Measurements from ENCODE around the gene ZNF780B. TPM values are rescaled to one million over a fixed set of nuclear protein-coding genes. Genes with fewer than 3 reads are reported as not detected.
A peak's percentile ranks its signal among the peaks of the same experiment; 100 is the strongest.

The ZNF780B gene
- 10 to 100 TPM; 11.2 to 13.6 TPM for total RNA-seq

DNA sequence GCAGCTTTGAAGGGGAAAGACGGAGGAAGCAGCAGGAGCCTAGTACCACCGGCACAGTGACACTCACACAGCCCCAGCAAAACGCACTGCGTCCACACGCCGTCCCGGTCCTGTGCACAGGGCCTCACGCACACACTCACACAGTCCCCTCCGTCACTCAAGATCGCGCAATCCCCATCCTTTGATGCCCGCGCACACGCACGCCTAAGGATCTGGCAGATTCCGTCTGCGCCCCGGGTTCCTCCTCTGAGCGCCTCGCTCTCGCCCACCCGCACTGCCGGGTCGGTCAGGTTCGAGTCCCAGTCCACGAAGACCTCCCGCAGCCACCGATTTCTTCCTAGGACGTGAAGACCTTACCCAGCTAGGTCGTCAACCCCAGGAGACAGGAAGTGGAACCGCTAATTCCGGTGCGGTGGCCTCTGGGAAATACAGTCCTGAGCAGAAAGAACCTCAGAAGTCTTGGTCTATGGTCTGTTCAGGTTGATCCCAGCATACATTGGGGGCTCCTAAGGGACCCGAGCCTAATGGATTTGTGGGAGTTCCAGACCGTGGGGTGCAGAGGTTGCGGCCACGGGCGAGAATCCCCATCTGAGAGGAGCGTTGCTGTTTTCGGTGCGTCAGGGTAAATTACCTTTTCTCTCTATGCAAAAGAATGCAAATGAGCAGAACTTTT is at the start of gene ZNF780B:
ZNF780B (minus strand) TSS at position 400 of the 673 bp plus-strand sequence. CDS start 5,899 bp downstream, outside the sequence.
- TF ChIP-seq, protein P1, sequence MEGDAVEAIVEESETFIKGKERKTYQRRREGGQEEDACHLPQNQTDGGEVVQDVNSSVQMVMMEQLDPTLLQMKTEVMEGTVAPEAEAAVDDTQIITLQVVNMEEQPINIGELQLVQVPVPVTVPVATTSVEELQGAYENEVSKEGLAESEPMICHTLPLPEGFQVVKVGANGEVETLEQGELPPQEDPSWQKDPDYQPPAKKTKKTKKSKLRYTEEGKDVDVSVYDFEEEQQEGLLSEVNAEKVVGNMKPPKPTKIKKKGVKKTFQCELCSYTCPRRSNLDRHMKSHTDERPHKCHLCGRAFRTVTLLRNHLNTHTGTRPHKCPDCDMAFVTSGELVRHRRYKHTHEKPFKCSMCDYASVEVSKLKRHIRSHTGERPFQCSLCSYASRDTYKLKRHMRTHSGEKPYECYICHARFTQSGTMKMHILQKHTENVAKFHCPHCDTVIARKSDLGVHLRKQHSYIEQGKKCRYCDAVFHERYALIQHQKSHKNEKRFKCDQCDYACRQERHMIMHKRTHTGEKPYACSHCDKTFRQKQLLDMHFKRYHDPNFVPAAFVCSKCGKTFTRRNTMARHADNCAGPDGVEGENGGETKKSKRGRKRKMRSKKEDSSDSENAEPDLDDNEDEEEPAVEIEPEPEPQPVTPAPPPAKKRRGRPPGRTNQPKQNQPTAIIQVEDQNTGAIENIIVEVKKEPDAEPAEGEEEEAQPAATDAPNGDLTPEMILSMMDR (IDR thresholded peaks at IDR 0.05) = no peak
- Histone ChIP-seq H3K27ac (peak within 1 kb of the TSS; percentile 68 to 78), H3K36me3 (no peaks in the 10 kb centered on the region), H3K9me3 (peaks cover 6 to 21% of the 10 kb centered on the region in 2 donors), H3K4me3 (peak within 1 kb of the TSS; percentile 73 to 76), H3K27me3 (no peaks in the 10 kb centered on the region), H3K4me1 (peaks cover 0 to 15% of the 10 kb centered on the region in 2 donors)
- peak; percentile 69 for DNase-seq (ENCODE audit: low spot score)

DNA sequence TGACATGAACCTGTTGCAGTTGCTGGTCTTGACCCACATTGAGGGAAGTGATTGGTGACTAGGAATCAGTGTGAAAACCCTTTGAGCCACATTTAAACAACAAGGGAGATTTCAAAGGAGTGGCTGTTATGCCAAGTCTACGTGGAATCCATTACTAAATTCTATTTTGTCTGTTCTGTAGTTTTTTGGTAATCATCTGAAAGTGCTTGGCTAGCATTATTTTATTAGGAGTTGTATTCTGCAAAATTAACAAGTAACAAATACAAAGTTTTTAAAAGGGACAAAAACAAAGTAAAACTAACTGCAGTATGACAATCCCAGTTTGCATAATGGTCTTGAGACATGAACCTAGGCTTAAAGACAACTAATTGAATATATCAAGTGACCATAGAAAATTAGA is 48.7 kb upstream of the ZNF780B start:
- no peaks in the 10 kb centered on the region for H3K9me3 ChIP-seq
- TF ChIP-seq, protein P1 (IDR thresholded peaks at IDR 0.05) = no peak
- no peak overlapping the region for H3K4me3 ChIP-seq
- no peaks in the 10 kb centered on the region for H3K27me3 ChIP-seq
- DNase-seq (ENCODE audit: low spot score) = no peak
- no peaks in the 10 kb centered on the region for H3K36me3 ChIP-seq
- H3K4me1 ChIP-seq = no peaks in the 10 kb centered on the region
- no peak overlapping the region for H3K27ac ChIP-seq

DNA sequence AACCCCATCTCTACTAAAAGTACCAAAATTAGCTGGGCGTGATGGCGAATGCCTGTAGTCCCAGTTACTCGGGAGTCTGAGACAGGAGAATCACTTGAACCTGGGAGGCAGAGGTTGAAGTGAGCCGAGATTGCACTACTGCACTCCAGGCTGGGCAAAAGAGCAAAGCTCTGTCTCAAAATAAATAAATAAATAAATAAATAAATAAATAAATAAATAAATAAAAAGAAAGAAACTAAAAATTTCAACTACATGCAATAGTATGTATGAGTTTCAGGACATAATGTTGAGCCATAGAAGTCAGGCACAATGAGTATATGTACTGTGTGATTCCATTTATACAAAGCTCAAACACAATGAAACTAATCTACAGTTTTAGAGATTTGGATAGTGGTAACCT is 47.6 kb upstream of the ZNF780B start:
- Histone ChIP-seq H3K27me3 (no peaks in the 10 kb centered on the region), H3K4me1 (no peaks in the 10 kb centered on the region), H3K27ac (no peak overlapping the region), H3K36me3 (no peaks in the 10 kb centered on the region), H3K9me3 (no peaks in the 10 kb centered on the region), H3K4me3 (no peak overlapping the region)
- DNase-seq (ENCODE audit: low spot score) = no peak
- TF ChIP-seq, protein P1 (IDR thresholded peaks at IDR 0.05) = no peak

DNA sequence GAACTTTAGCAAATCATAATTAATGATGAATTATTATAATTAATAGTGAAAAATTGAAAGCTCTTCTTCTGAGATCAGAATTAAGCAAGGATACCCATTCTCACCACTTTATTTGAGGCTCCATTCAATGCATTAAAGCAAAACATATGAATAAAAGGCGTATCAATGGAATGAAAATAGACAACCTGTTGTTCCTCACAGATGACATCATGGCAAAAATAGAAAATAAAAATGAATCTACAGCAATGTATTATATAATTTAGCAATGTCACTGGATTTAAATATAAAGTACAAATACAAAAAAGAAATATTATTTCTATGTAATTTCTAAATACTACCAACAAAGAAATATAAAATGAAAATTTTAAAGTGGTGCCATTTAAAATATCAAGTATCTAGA is 45.8 kb upstream of the ZNF780B start:
- no peaks in the 10 kb centered on the region for H3K36me3 ChIP-seq
- no peaks in the 10 kb centered on the region for H3K27me3 ChIP-seq
- no peak overlapping the region for H3K4me3 ChIP-seq
- H3K4me1 ChIP-seq = no peaks in the 10 kb centered on the region
- DNase-seq (ENCODE audit: low spot score) = no peak
- TF ChIP-seq, protein P1 (IDR thresholded peaks at IDR 0.05) = no peak
- H3K27ac ChIP-seq = no peak overlapping the region
- H3K9me3 ChIP-seq = no peaks in the 10 kb centered on the region

DNA sequence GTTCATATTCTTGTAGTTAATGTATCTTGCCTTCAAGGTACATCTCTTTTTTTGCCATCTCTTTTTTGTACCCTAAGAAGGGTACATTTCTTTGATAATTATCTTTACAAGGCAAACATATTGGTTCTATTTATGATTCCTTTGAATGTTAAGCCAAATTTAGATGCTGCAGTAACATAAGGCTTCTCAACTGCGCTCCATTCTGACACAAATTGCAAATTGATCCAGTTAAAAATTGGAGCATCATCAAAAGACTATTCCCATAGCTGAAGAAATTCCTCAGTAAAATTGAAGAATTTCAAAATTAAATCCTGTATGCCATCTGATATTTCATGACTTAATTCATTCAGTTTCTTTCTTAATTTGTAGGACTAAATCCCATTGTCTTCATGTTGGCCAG is 37.4 kb upstream of the ZNF780B start:
- no peaks in the 10 kb centered on the region for H3K36me3 ChIP-seq
- TF ChIP-seq, protein P1 (IDR thresholded peaks at IDR 0.05) = no peak
- DNase-seq (ENCODE audit: low spot score) = no peak
- no peak overlapping the region for H3K27ac ChIP-seq
- no peaks in the 10 kb centered on the region for H3K27me3 ChIP-seq
- no peaks in the 10 kb centered on the region for H3K9me3 ChIP-seq
- peaks cover 0 to 17% of the 10 kb centered on the region in 2 donors for H3K4me1 ChIP-seq
- no peak overlapping the region for H3K4me3 ChIP-seq

Measured in right atrium auricular region (tissue), 2 donors.